MM.1S (cell line): ENCODE measurements around the gene NUMBL.
"Not testable (repeated sequence)": the region's sequence is repeated elsewhere in the genome, so short reads cannot be mapped to it uniquely, and the experiment has no call there.

ENCODE experiments used
- DNase-seq: peaks from one replicate; pipeline ENCODE4 v3.0.0-alpha.2; 2015
- H2AFZ ChIP-seq: fragments of 300-600 bp; sonication (generic); 2 replicates; pipeline ENCODE4 v1.6.0; 2016; ENCODE audit warnings: antibody characterized with exemption, low read length
- H3F3A ChIP-seq: fragments of 300-600 bp; sonication (generic); 2 replicates; pipeline ENCODE4 v1.6.1; 2016; ENCODE audit warnings: mild to moderate bottlenecking, antibody characterized with exemption, low read length, moderate library complexity, mixed read lengths; ENCODE audit not compliant: insufficient read depth
- H3K27ac ChIP-seq: fragments of 300-600 bp; sonication (generic); 2 replicates; pipeline ENCODE4 v1.5.1; 2016; ENCODE audit warnings: mild to moderate bottlenecking, low read length
- H3K27me3 ChIP-seq: fragments of 300-600 bp; sonication (generic); replicated peaks from 2 replicates; pipeline ENCODE4 v1.6.0; 2016; ENCODE audit warnings: low read length; ENCODE audit not compliant: insufficient read depth
- H3K36me3 ChIP-seq: fragments of 300-600 bp; sonication (generic); replicated peaks from 2 replicates; pipeline ENCODE4 v1.6.1; 2016; ENCODE audit warnings: mild to moderate bottlenecking, low read length, mixed read lengths; ENCODE audit not compliant: insufficient read depth
- H3K4me1 ChIP-seq: fragments of 300-600 bp; sonication (generic); 2 replicates; pipeline ENCODE4 v1.6.1; 2016; ENCODE audit warnings: low read length, mixed read lengths
- H3K4me2 ChIP-seq: fragments of 300-600 bp; sonication (generic); 2 replicates; pipeline ENCODE4 v1.6.0; 2016; ENCODE audit warnings: low read depth, low read length
- H3K4me3 ChIP-seq: fragments of 300-600 bp; sonication (generic); 2 replicates; pipeline ENCODE4 v1.5.1; 2016; ENCODE audit warnings: low read length, mixed read lengths
- H3K79me2 ChIP-seq: fragments of 300-600 bp; sonication (generic); 2 replicates; pipeline ENCODE4 v1.6.1; 2016; ENCODE audit warnings: mixed run types, low read length, mixed read lengths
- H3K9ac ChIP-seq: fragments of 300-600 bp; sonication (generic); 2 replicates; pipeline ENCODE4 v1.6.1; 2016; ENCODE audit warnings: low read length, mixed read lengths
- H3K9me2 ChIP-seq: fragments of 300-600 bp; sonication (generic); replicated peaks from 2 replicates; pipeline ENCODE4 v1.6.1; 2016; ENCODE audit warnings: mild to moderate bottlenecking, low read length, mixed read lengths; ENCODE audit not compliant: insufficient read depth
- H3K9me3 ChIP-seq: fragments of 300-600 bp; sonication (generic); replicated peaks from 2 replicates; pipeline ENCODE4 v1.6.1; 2016; ENCODE audit warnings: mild to moderate bottlenecking, low read length, mixed read lengths; ENCODE audit not compliant: insufficient read depth
- H4K20me1 ChIP-seq: fragments of 300-600 bp; sonication (generic); 2 replicates; pipeline ENCODE4 v1.6.1; 2016; ENCODE audit warnings: mild to moderate bottlenecking, low read length, moderate library complexity, mixed read lengths; ENCODE audit not compliant: insufficient read depth
- CTCF ChIP-seq: fragments of 300-600 bp; sonication (generic); IDR thresholded peaks from 2 replicates; pipeline ENCODE4 v1.5.1; 2016; ENCODE audit warnings: antibody characterized with exemption, low read length, mixed read lengths
- EZH2 ChIP-seq: fragments of 300-600 bp; sonication (generic); optimal IDR thresholded peaks from 2 replicates; pipeline ENCODE3; 2017; ENCODE audit warnings: low read depth, mild to moderate bottlenecking, antibody characterized with exemption, low read length, mixed read lengths
- EZH2phosphoT487 ChIP-seq: fragments of 300-600 bp; sonication (generic); IDR thresholded peaks from 2 replicates; pipeline ENCODE4 v1.6.1; 2018; ENCODE audit warnings: antibody characterized with exemption, low read length

Gene NUMBL

GRCh38 chr19:40736661-40737060, 46.2 kb upstream of the NUMBL start:
- DNase-seq: no peak
- Histone ChIP-seq H3K9me3 (no peaks in the 10 kb centered on the region), H3K27ac (no peak overlapping the region), H3K79me2 (no peaks in the 10 kb centered on the region), H4K20me1 (no peaks in the 10 kb centered on the region), H3K4me1 (no peaks in the 10 kb centered on the region), H3K36me3 (no peaks in the 10 kb centered on the region), H3K9me2 (no peaks in the 10 kb centered on the region), H3K4me3 (no peak overlapping the region), H3K4me2 (no peak overlapping the region), H3K9ac (no peak overlapping the region), H3F3A (no peaks in the 10 kb centered on the region), H3K27me3 (no peaks in the 10 kb centered on the region), H2AFZ (no peak overlapping the region)
- TF ChIP-seq EZH2: no peak
- no peak for TF ChIP-seq EZH2phosphoT487
- TF ChIP-seq CTCF: no peak

- no peak overlapping the region for H3K4me2 ChIP-seq
- no peak overlapping the region for H2AFZ ChIP-seq
- H3K27me3 ChIP-seq: no peaks in the 10 kb centered on the region
- H3K9ac ChIP-seq: no peak overlapping the region
- H3K9me3 ChIP-seq: no peaks in the 10 kb centered on the region
- no peaks in the 10 kb centered on the region for H3K9me2 ChIP-seq
- H3F3A ChIP-seq: no peaks in the 10 kb centered on the region
- no peaks in the 10 kb centered on the region for H3K36me3 ChIP-seq
- TF ChIP-seq EZH2: no peak
- no peaks in the 10 kb centered on the region for H3K4me1 ChIP-seq
- H3K4me3 ChIP-seq: no peak overlapping the region
- H3K27ac ChIP-seq: no peak overlapping the region
- no peak for DNase-seq
- no peaks in the 10 kb centered on the region for H4K20me1 ChIP-seq
- no peaks in the 10 kb centered on the region for H3K79me2 ChIP-seq
Observed at GRCh38 chr19:40735013-40735771, 44.7 kb upstream of the NUMBL start.

GRCh38 chr19:40733149-40733548, 42.7 kb upstream of the NUMBL start:
- H3K9me3 ChIP-seq: no peaks in the 10 kb centered on the region
- H4K20me1 ChIP-seq: no peaks in the 10 kb centered on the region
- H3K36me3 ChIP-seq: no peaks in the 10 kb centered on the region
- H3K4me3 ChIP-seq: no peak overlapping the region
- TF ChIP-seq EZH2: no peak
- no peak for TF ChIP-seq CTCF
- no peak for TF ChIP-seq EZH2phosphoT487
- no peak overlapping the region for H3K27ac ChIP-seq
- no peaks in the 10 kb centered on the region for H3K4me1 ChIP-seq
- H3K27me3 ChIP-seq: no peaks in the 10 kb centered on the region
- H3K79me2 ChIP-seq: no peaks in the 10 kb centered on the region
- H2AFZ ChIP-seq: no peak overlapping the region
- no peak overlapping the region for H3K4me2 ChIP-seq
- DNase-seq: no peak
- no peak overlapping the region for H3K9ac ChIP-seq
- H3K9me2 ChIP-seq: no peaks in the 10 kb centered on the region
- H3F3A ChIP-seq: no peaks in the 10 kb centered on the region

- H3K36me3 ChIP-seq, H3K9me3 ChIP-seq, H3K9me2 ChIP-seq, H3K27me3 ChIP-seq, H4K20me1 ChIP-seq, H3K27ac ChIP-seq, H3K4me2 ChIP-seq, H2AFZ ChIP-seq, DNase-seq, H3K79me2 ChIP-seq, H3K4me3 ChIP-seq, H3K4me1 ChIP-seq, H3K9ac ChIP-seq, H3F3A ChIP-seq: not testable (repeated sequence)
Observed at GRCh38 chr19:40732304-40732703, 41.9 kb upstream of the NUMBL start.

- H3K4me2 ChIP-seq, H3K9me3 ChIP-seq, H3K9me2 ChIP-seq, H3F3A ChIP-seq, H3K27ac ChIP-seq, H2AFZ ChIP-seq, H3K27me3 ChIP-seq, H3K9ac ChIP-seq, DNase-seq, H3K36me3 ChIP-seq, H3K4me1 ChIP-seq, H3K79me2 ChIP-seq, H4K20me1 ChIP-seq, H3K4me3 ChIP-seq: not testable (repeated sequence)
Observed at GRCh38 chr19:40730065-40730464, 39.6 kb upstream of the NUMBL start.
